Liver (tissue), 3 donors: ENCODE data around the gene C10orf95.
"Not testable (repeated sequence)": the region's sequence is repeated elsewhere in the genome, so short reads cannot be mapped to it uniquely, and the experiment has no call there.

ENCODE experiments used
- RAD21 ChIP-seq, 2 donors: IDR thresholded peaks; 2 replicates each; pipeline ENCODE4 v1.6.1; 2016; ENCODE audit warnings: antibody characterized with exemption in 2 of 2, mild to moderate bottlenecking in 2 of 2
- SP1 ChIP-seq: IDR thresholded peaks from 2 replicates; pipeline ENCODE4 v1.6.1; 2018; ENCODE audit warnings: antibody characterized with exemption, mild to moderate bottlenecking
- TAF1 ChIP-seq: conservative IDR thresholded peaks from 2 replicates; pipeline ENCODE4 v1.6.1; 2016; ENCODE audit warnings: antibody characterized with exemption, mild to moderate bottlenecking
- TF ChIP-seq, protein P1 (sequence below): fragments of 150-350 bp; IDR thresholded peaks from 2 replicates; pipeline ENCODE4 v1.5.1; 2017; ENCODE audit warnings: improper control_type of control experiment, low read depth, low read length; ENCODE audit not compliant: missing input control
- TF ChIP-seq, protein P2 (sequence below): IDR thresholded peaks from 2 replicates; pipeline ENCODE4 v1.6.1; 2016; ENCODE audit warnings: antibody characterized with exemption, mild to moderate bottlenecking
- donor health status: healthy.
- donor health status: healthy.

DNA sequence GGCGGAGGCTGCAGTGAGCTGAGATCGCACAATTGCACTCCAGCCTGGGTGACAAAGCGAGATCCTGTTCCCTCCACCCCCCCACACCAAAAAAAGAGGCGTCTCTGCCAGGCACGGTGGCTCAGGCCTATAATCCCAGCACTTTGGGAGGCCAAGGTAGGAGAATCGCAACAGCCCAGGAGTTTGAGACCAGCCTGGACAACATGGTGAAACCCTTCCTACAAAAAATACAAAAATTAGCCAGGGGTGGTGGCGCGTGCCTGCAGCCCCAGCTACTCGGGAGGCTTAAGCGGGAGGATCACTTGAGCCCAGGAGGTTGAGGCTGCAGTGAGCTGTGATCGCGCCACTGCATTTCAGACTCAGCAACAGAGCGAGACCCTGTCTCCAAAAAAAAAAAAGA is 49.3 kb upstream of the C10orf95 start:
- TF ChIP-seq TAF1; SP1; RAD21 (IDR thresholded peaks at IDR 0.05): not testable (repeated sequence)
- TF ChIP-seq, protein P1, sequence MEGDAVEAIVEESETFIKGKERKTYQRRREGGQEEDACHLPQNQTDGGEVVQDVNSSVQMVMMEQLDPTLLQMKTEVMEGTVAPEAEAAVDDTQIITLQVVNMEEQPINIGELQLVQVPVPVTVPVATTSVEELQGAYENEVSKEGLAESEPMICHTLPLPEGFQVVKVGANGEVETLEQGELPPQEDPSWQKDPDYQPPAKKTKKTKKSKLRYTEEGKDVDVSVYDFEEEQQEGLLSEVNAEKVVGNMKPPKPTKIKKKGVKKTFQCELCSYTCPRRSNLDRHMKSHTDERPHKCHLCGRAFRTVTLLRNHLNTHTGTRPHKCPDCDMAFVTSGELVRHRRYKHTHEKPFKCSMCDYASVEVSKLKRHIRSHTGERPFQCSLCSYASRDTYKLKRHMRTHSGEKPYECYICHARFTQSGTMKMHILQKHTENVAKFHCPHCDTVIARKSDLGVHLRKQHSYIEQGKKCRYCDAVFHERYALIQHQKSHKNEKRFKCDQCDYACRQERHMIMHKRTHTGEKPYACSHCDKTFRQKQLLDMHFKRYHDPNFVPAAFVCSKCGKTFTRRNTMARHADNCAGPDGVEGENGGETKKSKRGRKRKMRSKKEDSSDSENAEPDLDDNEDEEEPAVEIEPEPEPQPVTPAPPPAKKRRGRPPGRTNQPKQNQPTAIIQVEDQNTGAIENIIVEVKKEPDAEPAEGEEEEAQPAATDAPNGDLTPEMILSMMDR: not testable (repeated sequence)
- TF ChIP-seq, protein P2, sequence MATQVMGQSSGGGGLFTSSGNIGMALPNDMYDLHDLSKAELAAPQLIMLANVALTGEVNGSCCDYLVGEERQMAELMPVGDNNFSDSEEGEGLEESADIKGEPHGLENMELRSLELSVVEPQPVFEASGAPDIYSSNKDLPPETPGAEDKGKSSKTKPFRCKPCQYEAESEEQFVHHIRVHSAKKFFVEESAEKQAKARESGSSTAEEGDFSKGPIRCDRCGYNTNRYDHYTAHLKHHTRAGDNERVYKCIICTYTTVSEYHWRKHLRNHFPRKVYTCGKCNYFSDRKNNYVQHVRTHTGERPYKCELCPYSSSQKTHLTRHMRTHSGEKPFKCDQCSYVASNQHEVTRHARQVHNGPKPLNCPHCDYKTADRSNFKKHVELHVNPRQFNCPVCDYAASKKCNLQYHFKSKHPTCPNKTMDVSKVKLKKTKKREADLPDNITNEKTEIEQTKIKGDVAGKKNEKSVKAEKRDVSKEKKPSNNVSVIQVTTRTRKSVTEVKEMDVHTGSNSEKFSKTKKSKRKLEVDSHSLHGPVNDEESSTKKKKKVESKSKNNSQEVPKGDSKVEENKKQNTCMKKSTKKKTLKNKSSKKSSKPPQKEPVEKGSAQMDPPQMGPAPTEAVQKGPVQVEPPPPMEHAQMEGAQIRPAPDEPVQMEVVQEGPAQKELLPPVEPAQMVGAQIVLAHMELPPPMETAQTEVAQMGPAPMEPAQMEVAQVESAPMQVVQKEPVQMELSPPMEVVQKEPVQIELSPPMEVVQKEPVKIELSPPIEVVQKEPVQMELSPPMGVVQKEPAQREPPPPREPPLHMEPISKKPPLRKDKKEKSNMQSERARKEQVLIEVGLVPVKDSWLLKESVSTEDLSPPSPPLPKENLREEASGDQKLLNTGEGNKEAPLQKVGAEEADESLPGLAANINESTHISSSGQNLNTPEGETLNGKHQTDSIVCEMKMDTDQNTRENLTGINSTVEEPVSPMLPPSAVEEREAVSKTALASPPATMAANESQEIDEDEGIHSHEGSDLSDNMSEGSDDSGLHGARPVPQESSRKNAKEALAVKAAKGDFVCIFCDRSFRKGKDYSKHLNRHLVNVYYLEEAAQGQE: not testable (repeated sequence)
